GM19023 (cell line): Measurements from ENCODE around the gene ST3GAL5.

Experiments used
- ATAC-seq: cut with Tn5 transposase; IDR thresholded peaks from one replicate; pipeline ENCODE4 v1.9.1; 2021; ENCODE audit warnings: mild to moderate bottlenecking, moderate library complexity; ENCODE audit not compliant: unreplicated experiment

Gene ST3GAL5

GRCh38 chr2:85811180-85812093, 77.4 kb downstream of the ST3GAL5 start:
- no peak for ATAC-seq

- ATAC-seq, result no peak
Measured at GRCh38 chr2:85810371-85811179, 78.2 kb downstream of the ST3GAL5 start.

GRCh38 chr2:85807756-85808155, 81.0 kb downstream of the ST3GAL5 start:
- no peak for ATAC-seq

- ATAC-seq, result no peak
Measured at GRCh38 chr2:85806358-85807118, 82.3 kb downstream of the ST3GAL5 start.

GRCh38 chr2:85804583-85804982, 84.2 kb downstream of the ST3GAL5 start:
- ATAC-seq, result no peak

- no peak for ATAC-seq
Measured at GRCh38 chr2:85803704-85804425, 84.9 kb downstream of the ST3GAL5 start.

- ATAC-seq, result no peak
Measured at GRCh38 chr2:85802354-85803103, 86.3 kb downstream of the ST3GAL5 start.

GRCh38 chr2:85801871-85802270, 86.9 kb downstream of the ST3GAL5 start:
- no peak for ATAC-seq

- no peak for ATAC-seq
Measured at GRCh38 chr2:85800586-85800985, 88.2 kb downstream of the ST3GAL5 start.

- ATAC-seq, result no peak
Measured at GRCh38 chr2:85799215-85799956, 89.4 kb downstream of the ST3GAL5 start.

GRCh38 chr2:85797921-85798320, 90.9 kb downstream of the ST3GAL5 start:
- no peak for ATAC-seq

- no peak for ATAC-seq
Measured at GRCh38 chr2:85797263-85797660, 91.5 kb downstream of the ST3GAL5 start.

- ATAC-seq, result no peak
Measured at GRCh38 chr2:85796341-85797262, 92.2 kb downstream of the ST3GAL5 start.

- no peak for ATAC-seq
Measured at GRCh38 chr2:85796046-85796340, 92.8 kb downstream of the ST3GAL5 start.

GRCh38 chr2:85795331-85796045, 93.3 kb downstream of the ST3GAL5 start:
- ATAC-seq, result no peak

- no peak for ATAC-seq
Measured at GRCh38 chr2:85794491-85795121, 94.2 kb downstream of the ST3GAL5 start.

GRCh38 chr2:85794038-85794441, 94.8 kb downstream of the ST3GAL5 start:
- ATAC-seq, result no peak
